GM23338 (cell line): Measurements from ENCODE around the gene KLHDC9. TPM values are rescaled to one million over a fixed set of nuclear protein-coding genes. Genes with fewer than 3 reads are reported as not detected.

Experiments used
- ATAC-seq: fragments of 200-7000 bp; cut with Tn5 transposase; 3 replicates; pipeline ENCODE4 v1.9.1; 2020
- DNase-seq: peaks from one replicate; pipeline ENCODE4 v3.0.0-alpha.2; 2015; ENCODE audit warnings: low spot score
- H2AFZ ChIP-seq: fragments of 200-600 bp; sonication (generic); 2 replicates; pipeline ENCODE4 v1.8.0; 2016; ENCODE audit warnings: antibody characterized with exemption, mild to moderate bottlenecking, moderate library complexity
- H3F3A ChIP-seq: fragments of 200-600 bp; sonication (generic); replicated peaks from 2 replicates; pipeline ENCODE4 v1.8.0; 2017; ENCODE audit warnings: antibody characterized with exemption, mixed run types, low read depth
- H3K27ac ChIP-seq: fragments of 200-600 bp; sonication (generic); 2 replicates; pipeline ENCODE4 v1.6.1; 2016; ENCODE audit warnings: low read depth
- H3K27me3 ChIP-seq: fragments of 200-600 bp; sonication (generic); 2 replicates; pipeline ENCODE4 v1.8.0; 2016; ENCODE audit warnings: mild to moderate bottlenecking, mixed run types, moderate library complexity; ENCODE audit not compliant: insufficient read depth
- H3K36me3 ChIP-seq: fragments of 200-600 bp; sonication (generic); 2 replicates; pipeline ENCODE4 v1.8.0; 2016; ENCODE audit warnings: mild to moderate bottlenecking; ENCODE audit not compliant: insufficient read depth
- H3K4me1 ChIP-seq: fragments of 200-600 bp; sonication (generic); 2 replicates; pipeline ENCODE4 v1.8.0; 2016; ENCODE audit warnings: mild to moderate bottlenecking, moderate library complexity; ENCODE audit not compliant: insufficient read depth
- H3K4me2 ChIP-seq: fragments of 200-600 bp; sonication (generic); 2 replicates; pipeline ENCODE4 v1.7.1; 2017; ENCODE audit warnings: mixed run types
- H3K4me3 ChIP-seq: fragments of 200-600 bp; sonication (generic); 2 replicates; pipeline ENCODE4 v1.6.1; 2016; ENCODE audit warnings: mixed run types
- H3K79me2 ChIP-seq: fragments of 200-600 bp; sonication (generic); replicated peaks from 2 replicates; pipeline ENCODE4 v1.8.0; 2017; ENCODE audit warnings: mild to moderate bottlenecking; ENCODE audit not compliant: insufficient read depth
- H3K9me2 ChIP-seq: fragments of 200-600 bp; sonication (generic); 2 replicates; pipeline ENCODE4 v1.8.0; 2017; ENCODE audit not compliant: insufficient read depth
- H4K20me1 ChIP-seq: fragments of 200-600 bp; sonication (generic); replicated peaks from 2 replicates; pipeline ENCODE4 v1.8.0; 2017; ENCODE audit warnings: mild to moderate bottlenecking; ENCODE audit not compliant: insufficient read depth
- H3K27ac Mint-ChIP-seq: 2 replicates; pipeline ENCODE4 v1.8.0; 2020; ENCODE audit warnings: inconsistent platforms, mild to moderate bottlenecking, moderate library complexity, mixed read lengths
- H3K27me3 Mint-ChIP-seq: 3 replicates; pipeline ENCODE4 v1.8.0; 2022; ENCODE audit warnings: low read depth, mild to moderate bottlenecking, moderate library complexity, mixed read lengths, inconsistent platforms; ENCODE audit not compliant: insufficient read depth, poor library complexity
- H3K36me3 Mint-ChIP-seq: 3 replicates; pipeline ENCODE4 v1.8.0; 2021; ENCODE audit warnings: low read depth, mild to moderate bottlenecking, inconsistent platforms, moderate library complexity, mixed read lengths
- H3K4me1 Mint-ChIP-seq: 3 replicates; pipeline ENCODE4 v1.8.0; 2020; ENCODE audit warnings: mild to moderate bottlenecking, inconsistent platforms, mixed read lengths
- H3K4me3 Mint-ChIP-seq: 3 replicates; pipeline ENCODE4 v1.8.0; 2021; ENCODE audit warnings: moderate library complexity, mild to moderate bottlenecking, inconsistent platforms, mixed read lengths
- H3K9me3 Mint-ChIP-seq: 3 replicates; pipeline ENCODE4 v1.8.0; 2020; ENCODE audit warnings: moderate library complexity, mild to moderate bottlenecking, inconsistent platforms, mixed read lengths
- CTCF ChIP-seq, 2 experiments: fragments of 200-600 bp in 1 of 2; sonication (generic) in 1 of 2; conservative IDR thresholded peaks; 2 replicates each; pipeline versions ENCODE4 v1.5.1 to v1.6.1; 2016 to 2017; ENCODE audit warnings: antibody characterized with exemption in 2 of 2, low read depth in 2 of 2, mild to moderate bottlenecking in 2 of 2, moderate library complexity in 1 of 2
- EZH2 ChIP-seq: fragments of 200-600 bp; sonication (generic); IDR thresholded peaks from one replicate; pipeline ENCODE4 v1.8.0; 2017; ENCODE audit warnings: antibody characterized with exemption, mild to moderate bottlenecking, low read depth; ENCODE audit not compliant: unreplicated experiment
- NANOG ChIP-seq: IDR thresholded peaks from 2 replicates; pipeline ENCODE4 v1.6.1; 2016; ENCODE audit warnings: antibody characterized with exemption, borderline replicate concordance
- POLR2AphosphoS5 ChIP-seq: IDR thresholded peaks from 2 replicates; pipeline ENCODE4 v1.6.1; 2016; ENCODE audit warnings: antibody characterized with exemption, low read depth
- ZNF114 ChIP-seq: fragments of 250-450 bp; sonication (Bioruptor Pico); IDR thresholded peaks from 2 replicates; pipeline ENCODE4 v1.5.0; 2020; ENCODE audit warnings: mild to moderate bottlenecking, moderate library complexity
- ZNF331 ChIP-seq: fragments of 250-450 bp; sonication (Bioruptor Pico); IDR thresholded peaks from 2 replicates; pipeline ENCODE4 v1.5.0; 2020; ENCODE audit warnings: low read depth, mild to moderate bottlenecking, moderate library complexity
- polyA plus RNA-seq: library from polyadenylated mRNA; unstranded; fragments of >200 nt; fragmentation: Nextera tagmentation; extraction: Ambion mirVana; gene quantifications from 2 replicates; pipeline ENCODE4 v1.2.1, GENCODE V29; 2016
- total RNA-seq: library from RNA; depleted of rRNA; stranded (reverse); fragments of >200 nt; shearing (Covaris generic); gene quantifications from 2 replicates; pipeline ENCODE4 v1.2.3, GENCODE V29; 2014
- TF ChIP-seq, protein P1 (sequence below): fragments of 250-450 bp; sonication (Bioruptor Pico); IDR thresholded peaks from 2 replicates; pipeline ENCODE4 v1.5.0; 2020; ENCODE audit warnings: mild to moderate bottlenecking, moderate library complexity
- TF ChIP-seq, protein P2 (sequence below): IDR thresholded peaks from one replicate; pipeline ENCODE4 v1.6.1; 2018; ENCODE audit warnings: antibody characterized with exemption; ENCODE audit not compliant: unreplicated experiment
- TF ChIP-seq, protein P3 (sequence below): IDR thresholded peaks from 2 replicates; pipeline ENCODE4 v1.6.1; 2016; ENCODE audit warnings: antibody characterized with exemption

The KLHDC9 gene
- total and polyA plus RNA-seq, 2 experiments from 2014 or later = 5.6 to 6.6 TPM

- TF ChIP-seq, protein P1, sequence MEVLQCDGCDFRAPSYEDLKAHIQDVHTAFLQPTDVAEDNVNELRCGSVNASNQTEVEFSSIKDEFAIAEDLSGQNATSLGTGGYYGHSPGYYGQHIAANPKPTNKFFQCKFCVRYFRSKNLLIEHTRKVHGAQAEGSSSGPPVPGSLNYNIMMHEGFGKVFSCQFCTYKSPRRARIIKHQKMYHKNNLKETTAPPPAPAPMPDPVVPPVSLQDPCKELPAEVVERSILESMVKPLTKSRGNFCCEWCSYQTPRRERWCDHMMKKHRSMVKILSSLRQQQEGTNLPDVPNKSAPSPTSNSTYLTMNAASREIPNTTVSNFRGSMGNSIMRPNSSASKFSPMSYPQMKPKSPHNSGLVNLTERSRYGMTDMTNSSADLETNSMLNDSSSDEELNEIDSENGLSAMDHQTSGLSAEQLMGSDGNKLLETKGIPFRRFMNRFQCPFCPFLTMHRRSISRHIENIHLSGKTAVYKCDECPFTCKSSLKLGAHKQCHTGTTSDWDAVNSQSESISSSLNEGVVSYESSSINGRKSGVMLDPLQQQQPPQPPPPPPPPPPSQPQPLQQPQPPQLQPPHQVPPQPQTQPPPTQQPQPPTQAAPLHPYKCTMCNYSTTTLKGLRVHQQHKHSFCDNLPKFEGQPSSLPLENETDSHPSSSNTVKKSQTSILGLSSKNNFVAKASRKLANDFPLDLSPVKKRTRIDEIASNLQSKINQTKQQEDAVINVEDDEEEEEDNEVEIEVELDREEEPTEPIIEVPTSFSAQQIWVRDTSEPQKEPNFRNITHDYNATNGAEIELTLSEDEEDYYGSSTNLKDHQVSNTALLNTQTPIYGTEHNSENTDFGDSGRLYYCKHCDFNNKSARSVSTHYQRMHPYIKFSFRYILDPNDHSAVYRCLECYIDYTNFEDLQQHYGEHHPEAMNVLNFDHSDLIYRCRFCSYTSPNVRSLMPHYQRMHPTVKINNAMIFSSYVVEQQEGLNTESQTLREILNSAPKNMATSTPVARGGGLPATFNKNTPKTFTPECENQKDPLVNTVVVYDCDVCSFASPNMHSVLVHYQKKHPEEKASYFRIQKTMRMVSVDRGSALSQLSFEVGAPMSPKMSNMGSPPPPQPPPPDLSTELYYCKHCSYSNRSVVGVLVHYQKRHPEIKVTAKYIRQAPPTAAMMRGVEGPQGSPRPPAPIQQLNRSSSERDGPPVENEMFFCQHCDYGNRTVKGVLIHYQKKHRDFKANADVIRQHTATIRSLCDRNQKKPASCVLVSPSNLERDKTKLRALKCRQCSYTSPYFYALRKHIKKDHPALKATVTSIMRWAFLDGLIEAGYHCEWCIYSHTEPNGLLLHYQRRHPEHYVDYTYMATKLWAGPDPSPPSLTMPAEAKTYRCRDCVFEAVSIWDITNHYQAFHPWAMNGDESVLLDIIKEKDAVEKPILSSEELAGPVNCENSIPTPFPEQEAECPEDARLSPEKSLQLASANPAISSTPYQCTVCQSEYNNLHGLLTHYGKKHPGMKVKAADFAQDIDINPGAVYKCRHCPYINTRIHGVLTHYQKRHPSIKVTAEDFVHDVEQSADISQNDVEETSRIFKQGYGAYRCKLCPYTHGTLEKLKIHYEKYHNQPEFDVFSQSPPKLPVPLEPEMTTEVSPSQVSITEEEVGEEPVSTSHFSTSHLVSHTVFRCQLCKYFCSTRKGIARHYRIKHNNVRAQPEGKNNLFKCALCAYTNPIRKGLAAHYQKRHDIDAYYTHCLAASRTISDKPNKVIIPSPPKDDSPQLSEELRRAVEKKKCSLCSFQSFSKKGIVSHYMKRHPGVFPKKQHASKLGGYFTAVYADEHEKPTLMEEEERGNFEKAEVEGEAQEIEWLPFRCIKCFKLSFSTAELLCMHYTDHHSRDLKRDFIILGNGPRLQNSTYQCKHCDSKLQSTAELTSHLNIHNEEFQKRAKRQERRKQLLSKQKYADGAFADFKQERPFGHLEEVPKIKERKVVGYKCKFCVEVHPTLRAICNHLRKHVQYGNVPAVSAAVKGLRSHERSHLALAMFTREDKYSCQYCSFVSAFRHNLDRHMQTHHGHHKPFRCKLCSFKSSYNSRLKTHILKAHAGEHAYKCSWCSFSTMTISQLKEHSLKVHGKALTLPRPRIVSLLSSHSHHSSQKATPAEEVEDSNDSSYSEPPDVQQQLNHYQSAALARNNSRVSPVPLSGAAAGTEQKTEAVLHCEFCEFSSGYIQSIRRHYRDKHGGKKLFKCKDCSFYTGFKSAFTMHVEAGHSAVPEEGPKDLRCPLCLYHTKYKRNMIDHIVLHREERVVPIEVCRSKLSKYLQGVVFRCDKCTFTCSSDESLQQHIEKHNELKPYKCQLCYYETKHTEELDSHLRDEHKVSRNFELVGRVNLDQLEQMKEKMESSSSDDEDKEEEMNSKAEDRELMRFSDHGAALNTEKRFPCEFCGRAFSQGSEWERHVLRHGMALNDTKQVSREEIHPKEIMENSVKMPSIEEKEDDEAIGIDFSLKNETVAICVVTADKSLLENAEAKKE (CRISPR knock-in tag) = no peak
- no peak for TF ChIP-seq POLR2AphosphoS5
- no peak for TF ChIP-seq ZNF114 (CRISPR knock-in tag)
- no peak for TF ChIP-seq EZH2
- TF ChIP-seq, protein P2, sequence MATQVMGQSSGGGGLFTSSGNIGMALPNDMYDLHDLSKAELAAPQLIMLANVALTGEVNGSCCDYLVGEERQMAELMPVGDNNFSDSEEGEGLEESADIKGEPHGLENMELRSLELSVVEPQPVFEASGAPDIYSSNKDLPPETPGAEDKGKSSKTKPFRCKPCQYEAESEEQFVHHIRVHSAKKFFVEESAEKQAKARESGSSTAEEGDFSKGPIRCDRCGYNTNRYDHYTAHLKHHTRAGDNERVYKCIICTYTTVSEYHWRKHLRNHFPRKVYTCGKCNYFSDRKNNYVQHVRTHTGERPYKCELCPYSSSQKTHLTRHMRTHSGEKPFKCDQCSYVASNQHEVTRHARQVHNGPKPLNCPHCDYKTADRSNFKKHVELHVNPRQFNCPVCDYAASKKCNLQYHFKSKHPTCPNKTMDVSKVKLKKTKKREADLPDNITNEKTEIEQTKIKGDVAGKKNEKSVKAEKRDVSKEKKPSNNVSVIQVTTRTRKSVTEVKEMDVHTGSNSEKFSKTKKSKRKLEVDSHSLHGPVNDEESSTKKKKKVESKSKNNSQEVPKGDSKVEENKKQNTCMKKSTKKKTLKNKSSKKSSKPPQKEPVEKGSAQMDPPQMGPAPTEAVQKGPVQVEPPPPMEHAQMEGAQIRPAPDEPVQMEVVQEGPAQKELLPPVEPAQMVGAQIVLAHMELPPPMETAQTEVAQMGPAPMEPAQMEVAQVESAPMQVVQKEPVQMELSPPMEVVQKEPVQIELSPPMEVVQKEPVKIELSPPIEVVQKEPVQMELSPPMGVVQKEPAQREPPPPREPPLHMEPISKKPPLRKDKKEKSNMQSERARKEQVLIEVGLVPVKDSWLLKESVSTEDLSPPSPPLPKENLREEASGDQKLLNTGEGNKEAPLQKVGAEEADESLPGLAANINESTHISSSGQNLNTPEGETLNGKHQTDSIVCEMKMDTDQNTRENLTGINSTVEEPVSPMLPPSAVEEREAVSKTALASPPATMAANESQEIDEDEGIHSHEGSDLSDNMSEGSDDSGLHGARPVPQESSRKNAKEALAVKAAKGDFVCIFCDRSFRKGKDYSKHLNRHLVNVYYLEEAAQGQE = no peak
- TF ChIP-seq NANOG = no peak
Measured at GRCh38 chr1:161090617-161091016, 7.5 kb upstream of the KLHDC9 start (continued).

GRCh38 chr1:161091093-161091492 lies 7.1 kb upstream of the KLHDC9 start:
- H3K9me2 ChIP-seq = peaks cover 5% of the 10 kb centered on the region; the same call in 1 of the 2 replicates
- H4K20me1 ChIP-seq = no peaks in the 10 kb centered on the region
- H3F3A ChIP-seq = no peaks in the 10 kb centered on the region
- no peak overlapping the region for H2AFZ ChIP-seq
- H3K4me1 Mint-ChIP-seq = peaks cover 12% of the 10 kb centered on the region
- H3K4me2 ChIP-seq = no peak overlapping the region
- H3K79me2 ChIP-seq = no peaks in the 10 kb centered on the region
- H3K4me3 Mint-ChIP-seq = no peak overlapping the region
- H3K27ac ChIP-seq = no peak overlapping the region
- no peaks in the 10 kb centered on the region for H3K36me3 ChIP-seq
- H3K36me3 Mint-ChIP-seq = no peaks in the 10 kb centered on the region
- no peak overlapping the region for H3K4me3 ChIP-seq
- no peak overlapping the region for H3K27ac Mint-ChIP-seq
- DNase-seq (no peak), ATAC-seq (no peak)
- H3K27me3 ChIP-seq = no peaks in the 10 kb centered on the region
- H3K27me3 Mint-ChIP-seq = peaks cover 5% of the 10 kb centered on the region
- H3K4me1 ChIP-seq = peaks cover 7% of the 10 kb centered on the region
- H3K9me3 Mint-ChIP-seq = no peaks in the 10 kb centered on the region
- TF ChIP-seq ZNF331 (no peak), CTCF (conservative IDR thresholded peaks at IDR 0.05; ENCODE audit: low read depth in 2 of 2) (no peak), EZH2 (no peak), NANOG (no peak)
- TF ChIP-seq, protein P3, sequence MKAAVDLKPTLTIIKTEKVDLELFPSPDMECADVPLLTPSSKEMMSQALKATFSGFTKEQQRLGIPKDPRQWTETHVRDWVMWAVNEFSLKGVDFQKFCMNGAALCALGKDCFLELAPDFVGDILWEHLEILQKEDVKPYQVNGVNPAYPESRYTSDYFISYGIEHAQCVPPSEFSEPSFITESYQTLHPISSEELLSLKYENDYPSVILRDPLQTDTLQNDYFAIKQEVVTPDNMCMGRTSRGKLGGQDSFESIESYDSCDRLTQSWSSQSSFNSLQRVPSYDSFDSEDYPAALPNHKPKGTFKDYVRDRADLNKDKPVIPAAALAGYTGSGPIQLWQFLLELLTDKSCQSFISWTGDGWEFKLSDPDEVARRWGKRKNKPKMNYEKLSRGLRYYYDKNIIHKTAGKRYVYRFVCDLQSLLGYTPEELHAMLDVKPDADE = no peak
